NCI-H510A treated with DMSO at 0.1 percent for 48 hours (cell line): ENCODE data around the gene NAT10.
A peak's percentile ranks its signal among the peaks of the same experiment; 100 is the strongest.
"Not testable (repeated sequence)": the region's sequence is repeated elsewhere in the genome, so short reads cannot be mapped to it uniquely, and the experiment has no call there.

Source experiments
- DNase-seq: peaks from one replicate; lab custom pipeline; 2025; lab: John Stamatoyannopoulos, UW

Gene NAT10

GRCh38 chr11:34105079-34105956 is at the start of gene NAT10:
Gene NAT10 (plus strand): TSS chr11:34105629. CDS start chr11:34108226, 2,597 bp downstream.
- peak; percentile 88 for DNase-seq

DNA sequence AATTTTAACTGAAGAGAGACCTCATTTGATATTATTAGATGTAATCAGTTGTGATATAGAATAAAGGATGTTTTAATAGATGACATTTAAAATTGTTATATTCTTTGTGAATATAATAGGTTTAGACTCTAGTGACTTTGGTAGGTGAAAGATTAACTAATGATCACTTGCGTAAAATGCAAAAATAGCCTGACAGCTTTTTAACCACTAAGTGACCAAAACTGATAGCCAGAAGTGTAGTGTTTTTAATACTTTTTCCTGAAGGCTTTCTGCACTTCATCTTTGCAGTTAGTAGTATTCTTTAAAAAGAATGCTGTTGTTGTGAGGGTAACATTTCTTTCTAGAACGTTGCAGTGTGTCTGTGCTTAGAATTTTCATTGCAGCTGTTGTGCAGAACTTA is 48.8 kb upstream of the NAT10 start:
- no peak for DNase-seq

DNA sequence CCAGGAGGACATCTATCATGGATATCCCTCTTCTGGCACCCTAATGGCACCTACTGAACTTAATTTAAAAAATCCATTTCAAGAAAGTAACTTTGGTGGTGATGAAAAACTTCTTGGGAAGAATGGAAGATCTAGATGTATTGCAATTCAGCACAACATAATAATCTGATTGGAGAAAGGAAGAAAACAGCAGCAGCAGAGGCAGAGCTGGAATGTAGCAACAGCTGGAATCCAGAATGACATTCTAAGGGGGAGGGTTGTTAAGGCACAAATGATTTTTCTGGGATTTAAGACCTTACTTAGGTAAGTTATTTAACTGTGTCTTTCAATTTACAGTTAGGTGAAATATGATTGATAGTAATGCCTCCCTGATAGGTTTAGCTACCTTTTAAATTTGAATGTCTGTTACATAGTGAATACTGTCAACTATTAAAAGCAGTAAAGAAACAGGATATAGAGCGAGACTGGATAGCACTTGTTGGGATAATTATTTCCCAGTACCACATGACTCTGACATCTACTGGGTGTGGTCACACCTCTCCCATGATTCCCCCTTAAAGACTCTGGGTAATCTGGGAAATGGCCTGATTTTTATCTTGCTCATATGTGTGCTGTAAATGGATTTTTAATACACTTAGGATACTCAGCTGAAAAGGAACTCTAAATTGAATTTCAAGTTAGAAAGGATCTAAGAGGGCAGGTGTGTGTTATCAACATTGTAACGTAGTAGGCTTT is 42.2 kb upstream of the NAT10 start:
- no peak for DNase-seq

- DNase-seq = no peak
These were observed 41.1 kb upstream of the NAT10 start for GRCh38 chr11:34064291-34064690.

GRCh38 chr11:34065505-34066203 is 39.8 kb upstream of the NAT10 start:
- no peak for DNase-seq

DNA sequence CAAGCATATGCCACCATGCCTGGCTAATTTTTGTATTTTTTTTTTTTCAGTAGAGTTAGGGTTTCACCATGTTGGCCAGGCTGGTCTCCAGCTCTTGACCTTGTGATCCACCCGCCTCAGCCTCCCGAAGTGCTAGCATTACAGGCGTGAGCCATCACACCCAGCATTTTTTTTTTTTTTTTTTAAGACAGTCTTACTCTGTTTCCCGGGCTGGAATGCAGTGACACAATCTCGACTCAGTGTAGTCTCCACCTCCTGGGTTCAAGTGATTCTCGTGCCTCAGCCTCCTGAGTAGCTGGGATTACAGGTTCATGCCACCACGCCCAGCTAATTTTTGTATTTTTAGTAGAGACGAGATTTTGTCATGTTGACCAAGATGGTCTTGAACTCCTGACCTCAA is 38.7 kb upstream of the NAT10 start:
- DNase-seq = not testable (repeated sequence)

- DNase-seq = no peak
These were observed 37.9 kb upstream of the NAT10 start for GRCh38 chr11:34067383-34068065.

GRCh38 chr11:34068111-34068510 is 37.3 kb upstream of the NAT10 start:
- no peak for DNase-seq

- DNase-seq = not testable (repeated sequence)
These were observed 34.1 kb upstream of the NAT10 start for GRCh38 chr11:34071306-34071705.

DNA sequence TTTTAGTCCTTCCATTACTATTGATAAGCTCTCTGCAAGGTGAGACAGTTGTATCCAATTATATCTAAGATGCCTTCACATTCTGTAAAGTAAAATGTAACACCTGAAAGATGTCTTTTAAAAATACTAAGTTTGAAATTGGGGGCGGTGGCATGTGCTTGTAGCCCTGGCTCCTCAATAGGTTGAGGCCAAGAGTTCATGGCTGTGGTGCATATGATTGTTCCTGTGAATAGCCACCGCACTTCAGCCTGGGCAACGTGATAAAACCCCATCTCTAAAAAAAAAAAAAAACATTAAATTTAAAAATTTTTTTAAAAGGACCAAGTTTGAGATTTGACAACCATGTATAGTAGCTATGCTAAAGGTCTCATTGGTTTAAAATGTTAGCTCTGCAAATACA is 33.4 kb upstream of the NAT10 start:
- no peak for DNase-seq

DNA sequence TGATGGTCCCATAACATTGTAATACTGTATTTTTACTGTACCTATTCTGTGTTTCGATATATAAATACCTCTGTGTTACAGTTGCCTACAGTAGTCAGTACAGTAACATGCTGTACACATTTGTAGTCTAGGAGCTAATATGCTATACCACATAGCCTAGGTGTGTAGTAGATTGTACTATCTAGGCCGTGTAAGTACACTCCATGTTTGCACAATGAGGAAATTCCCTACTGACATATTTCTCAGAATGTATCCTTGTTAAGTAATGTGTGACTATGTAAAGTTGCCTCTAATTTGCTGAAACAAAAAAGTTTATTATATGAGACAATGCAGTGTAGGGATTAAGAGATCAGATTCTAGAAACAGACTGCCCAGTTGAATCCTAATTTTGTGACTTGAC is 32.6 kb upstream of the NAT10 start:
- DNase-seq = no peak

GRCh38 chr11:34074391-34074790 is 31.0 kb upstream of the NAT10 start:
- no peak for DNase-seq

- DNase-seq = no peak
These were observed 30.1 kb upstream of the NAT10 start for GRCh38 chr11:34075178-34075820.

DNA sequence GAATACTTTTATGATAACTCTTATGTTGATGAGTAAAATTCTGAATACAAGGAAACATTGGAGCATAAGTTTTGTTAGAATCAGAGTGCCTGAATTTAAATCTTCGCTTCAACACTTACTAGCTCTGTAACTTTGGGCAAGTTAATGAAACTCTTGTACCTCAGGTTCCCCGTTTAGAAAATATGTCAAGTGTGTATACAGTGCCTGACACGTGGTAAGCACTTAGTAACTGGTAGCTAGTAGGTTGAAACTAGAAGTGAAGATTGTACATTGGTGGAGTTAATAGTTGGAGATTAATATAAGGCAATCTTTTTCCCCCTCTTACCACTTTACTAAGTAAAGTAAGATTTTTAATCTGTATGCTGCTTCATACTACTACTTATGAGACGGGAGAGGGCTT is 24.8 kb upstream of the NAT10 start:
- DNase-seq = no peak

GRCh38 chr11:34084637-34085036 is 20.8 kb upstream of the NAT10 start:
- no peak for DNase-seq

DNA sequence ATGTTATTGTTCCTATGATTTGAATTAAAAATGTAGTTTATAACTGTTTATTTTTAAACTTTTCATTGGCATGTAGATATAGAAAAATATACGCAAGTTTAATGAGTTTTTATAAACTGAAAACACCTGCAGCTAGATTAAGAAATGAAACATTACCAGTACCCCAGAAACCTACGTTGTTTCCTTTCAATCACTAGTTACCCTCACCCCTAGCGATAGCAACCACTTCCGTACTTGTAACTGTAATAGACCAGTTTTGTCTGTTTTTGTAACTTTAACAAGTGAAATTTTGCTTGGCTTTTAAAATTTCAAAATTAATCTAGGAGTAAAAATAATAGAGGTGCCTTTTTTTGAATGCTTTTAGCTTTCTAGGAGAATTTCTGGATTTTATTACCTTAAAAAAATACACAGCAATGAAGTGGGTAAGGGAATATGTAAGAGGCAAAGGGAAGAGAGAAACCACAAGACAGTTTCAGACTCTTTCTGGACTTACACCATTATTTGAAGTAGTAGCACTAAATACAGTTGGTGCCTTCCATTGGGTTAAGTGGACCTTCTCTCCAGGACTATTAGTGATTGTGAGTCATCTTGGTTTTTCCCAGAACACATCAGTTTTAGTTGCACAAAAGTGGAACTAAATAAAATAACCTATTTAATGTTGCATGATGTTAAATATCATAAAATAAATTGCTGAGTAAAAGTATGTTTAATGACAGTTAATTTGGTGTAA is 18.7 kb upstream of the NAT10 start:
- DNase-seq = no peak

DNA sequence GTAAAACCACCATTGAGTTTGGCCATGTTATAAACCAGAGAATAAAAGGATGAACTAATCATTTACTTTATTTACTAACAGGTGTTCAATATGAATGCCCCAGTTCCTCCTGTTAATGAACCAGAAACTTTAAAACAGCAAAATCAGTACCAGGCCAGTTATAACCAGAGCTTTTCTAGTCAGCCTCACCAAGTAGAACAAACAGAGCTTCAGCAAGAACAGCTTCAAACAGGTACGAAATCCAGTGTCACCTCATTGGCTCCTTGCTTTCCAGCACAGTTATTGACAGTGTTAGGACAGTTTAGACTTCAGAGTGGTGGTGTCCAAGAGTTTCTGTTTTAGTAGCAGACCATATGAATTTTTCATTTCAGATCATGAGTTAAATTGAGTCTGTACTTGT is 13.6 kb upstream of the NAT10 start:
- DNase-seq = no peak

- not testable (repeated sequence) for DNase-seq
These were observed 10.5 kb upstream of the NAT10 start for GRCh38 chr11:34094900-34095299.

DNA sequence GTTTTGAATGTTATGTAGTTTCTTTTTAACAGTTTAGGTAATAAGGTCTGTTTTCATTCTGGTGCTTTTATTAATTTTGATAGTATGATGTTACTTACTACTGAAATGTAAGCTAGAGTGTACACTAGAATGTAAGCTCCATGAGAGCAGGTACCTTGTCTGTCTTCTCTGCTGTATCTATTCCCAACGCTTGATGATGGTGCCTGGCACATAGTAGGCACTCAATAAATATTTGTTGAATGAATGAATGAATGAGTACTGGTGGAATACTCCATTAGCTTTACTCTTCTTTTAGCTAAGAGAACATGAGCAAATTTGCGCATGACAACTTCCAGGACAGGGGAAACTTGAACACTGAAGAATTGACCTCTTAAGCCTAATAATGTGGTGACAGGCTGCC is 6.6 kb upstream of the NAT10 start:
- DNase-seq = no peak

DNA sequence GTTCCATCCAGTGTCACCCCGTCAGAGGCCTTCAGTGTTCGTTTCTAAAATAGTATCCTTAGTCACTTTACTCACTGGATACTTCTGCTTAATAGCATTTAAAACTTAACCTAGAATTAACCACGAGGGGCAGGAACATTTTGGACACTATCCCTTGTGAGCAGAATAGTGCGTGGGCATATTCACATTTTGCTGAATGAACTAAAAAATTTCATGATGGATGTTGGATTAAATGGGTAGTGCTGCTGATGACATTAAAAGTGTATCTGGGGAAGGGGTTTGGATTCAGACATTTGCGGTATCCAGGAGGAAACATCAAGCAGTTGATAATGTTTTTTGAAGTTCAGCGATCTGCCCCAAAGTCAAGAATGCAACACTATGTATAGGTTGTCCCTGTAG is 750 bp upstream of the NAT10 start:
- no peak for DNase-seq

- DNase-seq = no peak
These were observed 602 bp downstream of the NAT10 start for GRCh38 chr11:34105957-34106504.
